DMS53 (cell line): Measurements from ENCODE around the gene C20orf173.
"Not testable (repeated sequence)": the region's sequence is repeated elsewhere in the genome, so short reads cannot be mapped to it uniquely, and the experiment has no call there.

Experiments used
- DNase-seq: peaks from one replicate; lab custom pipeline; 2025; lab: John Stamatoyannopoulos, UW

The C20orf173 gene

GRCh38 chr20:35529552-35529951 lies at the start of gene C20orf173:
TSS of gene C20orf173 (minus strand) at chr20:35529652. CDS start at chr20:35529373, 279 bp downstream.
- no peak for DNase-seq

- no peak for DNase-seq
Measured at GRCh38 chr20:35579196-35579595, 49.7 kb upstream of the C20orf173 start.

- DNase-seq: peak; percentile 35
Measured at GRCh38 chr20:35578469-35578868, 49.0 kb upstream of the C20orf173 start.

- DNase-seq: no peak
Measured at GRCh38 chr20:35576816-35577215, 47.4 kb upstream of the C20orf173 start.

GRCh38 chr20:35575958-35576357 lies 46.5 kb upstream of the C20orf173 start:
- peak; percentile 75 for DNase-seq

GRCh38 chr20:35572838-35573237 lies 43.4 kb upstream of the C20orf173 start:
- peak; percentile 43 for DNase-seq

- peak; percentile 23 for DNase-seq
Measured at GRCh38 chr20:35571555-35571954, 42.1 kb upstream of the C20orf173 start.

- peak; percentile 75 for DNase-seq
Measured at GRCh38 chr20:35568645-35569044, 39.2 kb upstream of the C20orf173 start.

GRCh38 chr20:35564905-35565304 lies 35.5 kb upstream of the C20orf173 start:
- DNase-seq: no peak

GRCh38 chr20:35563834-35564233 lies 34.4 kb upstream of the C20orf173 start:
- DNase-seq: no peak

- no peak for DNase-seq
Measured at GRCh38 chr20:35562541-35563110, 33.2 kb upstream of the C20orf173 start.

- DNase-seq: peak; percentile 63
Measured at GRCh38 chr20:35561671-35562070, 32.2 kb upstream of the C20orf173 start.

GRCh38 chr20:35561268-35561667 lies 31.8 kb upstream of the C20orf173 start:
- peak; percentile 92 for DNase-seq

- no peak for DNase-seq
Measured at GRCh38 chr20:35560541-35560940, 31.1 kb upstream of the C20orf173 start.

GRCh38 chr20:35560105-35560511 lies 30.7 kb upstream of the C20orf173 start:
- no peak for DNase-seq

GRCh38 chr20:35559042-35559693 lies 29.7 kb upstream of the C20orf173 start:
- no peak for DNase-seq

- no peak for DNase-seq
Measured at GRCh38 chr20:35558451-35558850, 29.0 kb upstream of the C20orf173 start.

- DNase-seq: no peak
Measured at GRCh38 chr20:35556871-35557270, 27.4 kb upstream of the C20orf173 start.

- no peak for DNase-seq
Measured at GRCh38 chr20:35555951-35556645, 26.6 kb upstream of the C20orf173 start.

- not testable (repeated sequence) for DNase-seq
Measured at GRCh38 chr20:35555461-35555860, 26.0 kb upstream of the C20orf173 start.

GRCh38 chr20:35552914-35553313 lies 23.5 kb upstream of the C20orf173 start:
- no peak for DNase-seq

GRCh38 chr20:35551503-35551902 lies 22.1 kb upstream of the C20orf173 start:
- DNase-seq: no peak

GRCh38 chr20:35547329-35547728 lies 17.9 kb upstream of the C20orf173 start:
- DNase-seq: no peak
